ENCODE data around the gene ANGPT4.

ANGPT4 gene

DNA sequence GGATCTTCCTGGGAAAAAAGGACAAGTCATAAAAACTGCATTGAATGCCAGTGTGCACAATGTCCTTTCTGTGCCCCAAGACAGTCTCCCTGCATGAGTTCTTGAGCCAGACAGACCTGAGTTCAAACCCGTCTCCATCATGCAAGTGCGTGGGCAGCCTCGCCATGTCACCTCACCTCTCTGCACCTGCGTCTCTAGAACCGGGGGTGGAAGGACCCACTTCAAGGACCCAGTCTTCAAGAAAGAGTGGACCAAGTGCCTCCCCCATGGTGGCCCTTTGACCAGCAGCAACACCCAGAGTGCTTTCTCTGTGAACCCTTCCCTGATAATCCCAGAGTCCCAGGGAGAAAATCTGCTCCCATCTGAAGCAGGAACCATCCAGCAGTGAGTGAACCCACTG is 23.5 kb upstream of the ANGPT4 start:
- DNase-seq (no peak), ATAC-seq (no peak)

DNA sequence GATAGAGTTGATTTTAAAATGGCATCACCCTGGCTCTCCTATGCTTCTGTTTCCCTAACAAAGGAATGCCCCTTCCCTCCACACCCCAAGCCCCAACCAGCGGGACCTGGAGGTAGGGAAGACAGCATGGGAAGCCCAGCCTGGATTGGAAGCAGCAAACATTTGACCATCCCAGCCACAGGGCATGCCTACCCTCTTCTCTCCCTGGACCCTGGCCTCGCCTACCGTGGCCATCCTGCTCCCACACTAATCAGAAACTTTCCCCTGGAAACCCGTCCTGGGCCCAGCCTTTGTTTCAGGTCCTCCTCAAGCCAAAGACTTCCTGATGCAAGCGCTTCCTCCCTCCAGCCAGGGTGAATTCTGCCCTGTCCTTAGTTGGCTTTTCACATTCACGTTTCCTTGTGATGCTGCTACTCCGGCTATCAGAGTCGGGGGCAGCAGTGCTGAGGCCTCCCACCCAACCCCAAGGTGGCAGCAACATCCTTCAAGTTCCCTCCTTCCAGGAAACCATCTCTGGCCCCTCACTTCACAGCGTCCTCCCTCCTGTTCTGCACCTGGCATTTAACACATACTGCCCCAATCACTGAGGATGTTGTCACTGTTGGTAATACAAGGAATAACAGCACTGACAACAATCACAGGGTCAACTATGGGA is 18.2 kb upstream of the ANGPT4 start:
- no peak for DNase-seq
- no peak for ATAC-seq

DNA sequence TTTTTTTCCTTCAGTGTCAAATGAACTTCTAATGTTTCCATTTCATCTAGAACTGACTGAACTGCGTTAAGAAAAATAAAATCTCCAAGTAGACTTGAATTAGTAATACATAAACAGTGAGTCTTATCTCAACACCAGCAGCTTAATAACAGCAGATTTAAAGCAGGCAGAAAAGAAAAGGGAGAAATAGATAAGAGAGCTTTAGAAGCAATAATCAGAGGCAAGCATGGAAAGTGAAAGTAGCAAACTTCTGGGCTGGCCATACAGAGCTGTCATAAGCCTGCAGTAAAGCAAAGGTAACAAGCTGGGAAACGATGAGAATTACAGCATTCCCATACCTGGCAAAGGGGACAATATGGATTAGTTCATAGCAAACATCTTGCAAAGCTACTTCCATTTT is 16.9 kb upstream of the ANGPT4 start:
- DNase-seq (no peak), ATAC-seq (no peak)

DNA sequence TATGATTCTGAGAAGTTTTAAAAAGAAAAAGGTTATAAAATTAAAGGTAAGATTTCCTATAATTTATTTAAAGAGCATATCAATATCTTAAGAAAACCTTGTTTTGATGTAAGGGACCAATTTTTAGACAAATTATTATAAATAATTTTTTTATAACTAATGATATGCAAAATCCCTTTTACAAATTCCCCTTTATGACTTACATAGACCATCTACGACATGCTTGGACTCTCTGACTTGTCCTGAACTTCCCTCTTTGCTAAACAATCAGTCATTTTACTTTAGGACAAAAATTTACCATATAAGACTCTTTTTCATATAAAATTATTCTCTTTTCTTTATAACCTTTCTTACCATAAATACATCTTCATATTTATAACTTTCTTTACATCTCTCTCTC is 15.3 kb upstream of the ANGPT4 start:
- DNase-seq (no peak), ATAC-seq (no peak)

DNA sequence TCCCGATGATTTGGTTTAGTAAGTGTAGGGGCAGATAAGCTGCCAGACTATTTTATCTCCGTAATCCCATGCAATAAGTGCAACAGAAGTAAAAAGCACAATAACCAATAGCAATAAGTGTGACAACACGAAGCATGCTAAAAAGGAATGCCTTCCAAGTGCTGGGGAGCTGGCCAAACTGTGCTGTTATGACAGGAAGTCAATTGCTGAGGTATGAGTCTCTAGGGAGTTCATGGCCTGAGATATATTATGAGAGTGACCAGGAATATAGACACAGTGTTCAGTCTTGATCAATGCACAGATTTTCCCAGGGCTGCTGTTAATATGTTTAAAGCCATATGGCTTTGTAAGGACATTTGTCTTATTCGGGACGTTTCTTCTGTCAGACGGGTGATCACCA is 10.5 kb upstream of the ANGPT4 start:
- no peak for ATAC-seq

DNA sequence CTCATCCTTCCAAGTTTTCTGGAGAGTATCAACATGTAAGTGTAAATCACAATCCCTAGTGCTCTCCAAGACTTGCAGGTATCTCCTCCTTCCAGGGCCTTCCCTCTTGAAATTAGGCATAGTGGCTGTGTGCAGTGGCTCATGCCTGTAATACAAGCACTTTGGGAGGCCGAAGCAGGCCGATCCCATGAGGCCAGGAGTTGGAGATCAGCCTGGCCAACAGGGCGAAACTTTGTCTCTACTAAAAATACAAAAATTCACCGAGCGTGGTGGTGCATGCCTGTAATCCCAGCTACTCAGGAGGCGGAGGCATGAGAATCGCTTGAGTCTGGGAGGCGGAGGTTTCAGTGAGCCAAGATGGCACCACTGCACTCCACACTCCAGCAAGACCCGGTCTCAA is 9.4 kb upstream of the ANGPT4 start:
- ATAC-seq: no peak
- no peak for DNase-seq

More for the DNA sequence above, 10.5 kb upstream of the ANGPT4 start:
- DNase-seq: no peak

DNA sequence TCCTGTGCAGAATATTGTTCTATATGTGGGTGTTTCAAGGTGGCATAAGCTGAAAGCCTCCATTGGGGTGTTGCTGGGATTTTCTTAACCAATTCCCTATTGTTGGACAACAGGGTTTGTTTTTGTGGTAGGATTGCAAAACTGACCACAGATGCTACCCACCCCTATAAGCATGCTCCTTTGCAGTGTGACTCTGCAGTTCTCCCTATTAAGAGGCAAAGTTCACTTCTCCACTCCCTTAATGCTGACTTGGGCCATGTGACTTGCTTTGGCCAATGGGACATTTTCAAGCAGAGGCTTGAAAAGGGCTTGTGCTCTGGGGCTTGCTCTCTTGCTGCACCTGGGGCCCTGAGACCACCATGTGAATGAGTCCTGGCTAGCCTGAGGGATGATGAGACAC is 8.5 kb upstream of the ANGPT4 start:
- ATAC-seq (no peak), DNase-seq (no peak)

DNA sequence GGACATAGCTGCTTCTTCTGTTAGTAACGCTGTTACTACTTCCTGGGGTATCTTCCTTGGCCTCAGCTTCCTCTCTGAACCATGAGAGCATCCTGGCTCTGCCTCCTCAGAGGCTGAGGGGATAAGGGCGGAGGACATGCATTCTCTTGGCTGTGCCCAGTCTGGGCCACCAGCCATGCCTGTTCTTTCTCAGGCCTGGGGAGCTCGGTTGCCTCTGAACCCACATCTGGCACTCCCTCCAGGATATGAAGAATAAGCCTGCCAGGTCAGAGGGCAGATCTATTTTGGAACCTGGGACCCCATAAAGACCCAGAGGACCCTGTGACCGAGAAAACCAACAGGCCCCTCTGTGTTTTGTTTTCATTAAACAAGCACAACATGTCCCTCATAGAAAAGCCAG is 6.6 kb upstream of the ANGPT4 start:
- ATAC-seq (no peak), DNase-seq (no peak)

DNA sequence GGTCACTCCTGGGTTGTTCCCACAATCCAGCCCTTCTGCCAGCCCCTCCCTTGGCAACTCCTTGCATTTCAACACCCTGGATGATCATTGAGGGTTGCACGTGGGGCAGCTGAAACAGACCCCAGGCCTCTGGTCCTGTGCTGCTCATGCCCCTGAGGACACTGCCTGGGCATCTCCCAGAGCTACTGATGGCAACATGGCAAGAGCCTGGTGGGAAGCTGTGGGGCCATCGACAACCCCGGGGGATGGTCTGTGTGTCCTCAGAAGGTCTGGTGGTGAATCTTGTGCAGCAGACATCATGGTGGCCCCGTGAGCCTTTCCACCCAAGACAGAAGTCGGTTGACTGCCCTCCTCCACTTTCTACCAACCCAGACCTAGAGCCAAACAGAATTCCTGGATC is 4.9 kb upstream of the ANGPT4 start:
- DNase-seq: no peak
- ATAC-seq: no peak

DNA sequence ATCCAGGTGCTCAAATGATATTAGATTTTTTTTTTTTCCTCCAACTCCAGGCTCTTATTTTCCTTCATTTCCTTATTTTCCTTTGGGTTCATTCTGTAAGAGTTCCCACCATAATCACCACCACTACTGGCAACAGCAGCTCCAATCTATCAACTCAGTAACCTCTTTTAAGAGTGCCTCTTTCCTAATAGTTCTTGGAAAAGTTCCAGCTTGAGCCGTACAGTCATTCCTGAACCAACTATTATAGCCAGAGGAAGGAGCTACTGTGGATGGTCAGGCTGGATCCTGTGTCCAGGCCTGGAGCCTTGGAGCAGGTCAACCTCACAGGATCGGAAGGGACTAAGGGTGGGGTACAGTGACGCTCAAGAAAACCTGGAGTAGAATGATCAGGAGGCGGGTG is 4.2 kb upstream of the ANGPT4 start:
- DNase-seq: no peak

DNA sequence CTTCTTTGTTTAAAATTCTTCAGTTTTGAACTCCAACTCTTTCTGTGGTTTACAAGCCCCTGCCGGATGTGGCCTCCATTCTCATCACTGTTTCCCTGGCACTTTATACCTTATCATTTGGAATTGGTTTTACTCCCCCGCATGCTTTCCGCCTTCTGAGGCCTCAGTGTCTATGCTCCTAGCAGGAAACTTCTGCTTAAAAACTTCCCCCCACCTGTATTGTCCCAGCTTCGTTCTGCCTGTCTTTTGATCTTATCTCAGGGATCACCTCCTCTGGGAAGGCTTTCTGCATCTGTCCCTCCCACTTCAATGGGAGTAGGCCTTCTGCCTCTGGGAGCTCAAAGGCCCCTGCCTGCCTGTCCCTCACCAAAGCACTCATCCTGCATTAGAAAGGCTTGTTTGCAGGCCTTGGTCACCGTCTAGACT is 3.4 kb upstream of the ANGPT4 start:
- DNase-seq (no peak), ATAC-seq (no peak)

More for the DNA sequence above, 4.2 kb upstream of the ANGPT4 start:
- no peak for ATAC-seq

DNA sequence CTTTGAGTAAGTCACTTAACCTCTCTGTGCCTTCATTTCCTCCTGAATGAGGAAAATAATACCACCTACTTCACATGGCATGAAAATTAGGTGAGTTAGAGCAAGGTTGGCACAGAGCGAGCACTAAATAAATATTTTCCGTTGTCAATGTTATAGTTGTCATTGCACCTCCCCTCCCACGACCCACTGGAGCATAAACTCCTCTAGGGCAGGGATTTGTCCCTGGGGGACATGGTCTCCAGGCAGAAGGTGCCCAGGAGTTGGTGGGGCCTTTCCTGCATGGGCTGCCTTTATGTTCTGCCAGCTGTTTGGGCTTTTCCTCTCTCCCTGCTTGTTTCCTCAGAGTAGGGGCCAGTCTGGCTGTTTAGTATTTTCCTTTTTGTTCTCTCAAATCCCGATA is 1.3 kb upstream of the ANGPT4 start:
- no peak for ATAC-seq

DNA sequence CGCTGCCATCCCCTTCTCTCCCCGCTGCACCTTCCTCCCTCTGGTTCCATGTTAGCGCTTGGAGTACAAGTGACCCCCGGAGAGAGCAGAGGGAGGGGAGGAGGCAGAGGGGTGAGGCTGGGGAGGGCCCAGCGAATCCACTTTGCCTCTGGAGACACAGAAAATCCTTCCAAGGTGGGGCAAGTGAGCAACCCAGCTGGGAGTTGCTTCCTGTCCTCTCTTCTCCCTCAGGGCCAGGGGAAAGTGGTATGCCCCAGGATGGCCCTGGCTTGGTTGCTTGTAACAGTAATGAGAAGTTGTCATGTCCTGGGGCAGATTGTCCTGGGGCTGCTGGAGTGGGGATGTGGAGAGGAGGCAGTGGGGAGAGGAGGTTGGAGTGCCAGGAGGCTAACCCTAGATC is 691 bp upstream of the ANGPT4 start:
- no peak for ATAC-seq
- no peak for DNase-seq

More for the DNA sequence above, 1.3 kb upstream of the ANGPT4 start:
- DNase-seq: no peak

DNA sequence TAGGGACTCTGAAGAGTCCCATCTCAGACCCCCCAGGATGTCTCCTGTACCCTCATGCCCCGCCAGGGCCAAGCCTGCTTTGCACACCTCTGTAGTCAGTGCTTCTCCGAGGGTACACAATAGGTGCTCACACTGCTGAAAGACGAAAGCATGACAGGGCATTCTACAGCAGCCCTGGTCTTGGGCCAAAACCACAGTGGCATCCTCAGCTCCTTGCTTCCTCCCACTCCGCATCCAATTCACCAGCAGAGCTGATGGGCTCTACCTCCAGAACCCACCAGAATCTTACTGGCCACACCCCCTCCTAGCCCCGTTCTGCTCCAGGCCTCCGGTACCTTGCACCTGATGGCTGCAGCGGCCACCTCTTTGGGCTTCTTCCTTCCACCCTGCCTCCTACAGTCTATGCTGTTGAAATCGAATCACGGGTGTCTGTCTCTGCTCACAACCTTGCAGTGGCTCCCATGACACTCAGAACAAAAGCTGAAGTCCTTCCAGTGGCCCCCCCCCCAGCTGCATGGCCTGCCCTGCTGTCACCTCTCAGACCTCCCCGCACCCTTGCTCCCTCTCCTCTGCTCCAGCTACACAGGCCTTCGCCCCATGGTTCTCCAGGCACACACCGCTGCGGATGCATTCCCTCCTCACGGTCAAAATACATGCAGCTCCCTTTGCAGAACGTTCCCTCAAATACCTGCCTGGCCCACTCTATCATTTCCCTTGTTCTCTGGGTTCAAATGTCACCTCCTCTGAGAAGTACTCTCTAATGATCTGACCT is 1.2 kb downstream of the ANGPT4 start:
- ATAC-seq (no peak), DNase-seq (no peak)

DNA sequence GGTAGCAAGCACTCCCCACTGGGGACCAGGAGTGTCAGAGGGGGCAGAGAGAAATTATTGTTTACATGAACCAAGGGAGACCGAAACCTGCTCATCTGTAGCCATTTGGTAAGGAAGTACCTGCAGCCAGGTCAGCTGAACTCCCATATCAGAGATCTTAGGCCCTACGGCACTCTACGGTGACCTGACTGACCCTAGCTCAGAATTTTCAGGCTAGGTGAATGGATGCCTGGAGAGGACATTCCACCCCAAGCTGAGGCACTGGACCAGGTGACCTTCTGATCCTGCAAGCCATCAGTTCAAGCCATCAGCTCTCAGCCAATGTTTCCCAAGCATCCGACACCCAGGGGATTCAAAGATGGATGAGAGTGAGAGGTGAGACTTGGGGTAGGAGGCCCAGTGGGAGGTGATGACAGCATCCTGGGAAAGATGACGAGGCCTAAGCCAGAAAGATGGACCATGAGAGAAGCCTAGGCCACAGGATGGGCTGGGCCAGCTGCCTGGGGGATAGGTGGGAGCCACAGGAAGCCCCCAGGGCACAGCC is 2.8 kb downstream of the ANGPT4 start:
- DNase-seq: no peak
- no peak for ATAC-seq

DNA sequence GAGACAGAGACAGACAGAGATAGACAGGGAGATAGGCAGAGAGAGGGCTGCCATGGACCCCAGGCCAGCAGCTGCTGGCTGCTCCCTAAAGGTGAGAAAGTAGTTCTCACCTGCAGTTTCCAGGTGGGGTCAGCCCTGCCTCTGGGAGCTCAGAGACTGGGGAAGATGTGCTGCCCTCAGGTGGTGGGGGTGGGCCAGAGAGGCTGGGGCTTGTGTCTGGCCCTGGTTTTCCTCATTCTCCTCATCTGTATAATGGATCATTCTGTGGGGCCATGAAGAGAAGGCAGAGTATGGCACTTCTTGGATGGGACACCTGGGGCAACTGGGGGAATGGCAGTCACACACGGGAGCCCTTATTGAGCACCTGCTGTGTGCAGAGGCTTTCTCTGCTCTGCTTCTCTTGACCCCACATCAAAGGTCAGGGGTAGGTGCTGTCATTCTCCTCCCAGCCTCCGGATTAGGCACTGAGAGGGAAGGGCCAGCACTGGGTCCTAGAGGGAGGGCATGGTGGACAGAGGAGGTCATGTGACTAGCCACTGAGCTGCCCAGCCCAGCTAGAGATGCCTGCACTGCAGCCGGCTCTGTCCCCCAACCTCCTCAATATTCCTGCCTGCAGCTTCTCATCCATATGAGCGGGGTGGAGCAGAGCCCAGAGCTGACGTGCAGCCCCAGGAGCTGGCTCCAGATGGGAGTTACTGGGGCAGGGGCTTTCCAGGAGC is 4.1 kb downstream of the ANGPT4 start:
- ATAC-seq: no peak
- DNase-seq: peak; percentile 6

DNA sequence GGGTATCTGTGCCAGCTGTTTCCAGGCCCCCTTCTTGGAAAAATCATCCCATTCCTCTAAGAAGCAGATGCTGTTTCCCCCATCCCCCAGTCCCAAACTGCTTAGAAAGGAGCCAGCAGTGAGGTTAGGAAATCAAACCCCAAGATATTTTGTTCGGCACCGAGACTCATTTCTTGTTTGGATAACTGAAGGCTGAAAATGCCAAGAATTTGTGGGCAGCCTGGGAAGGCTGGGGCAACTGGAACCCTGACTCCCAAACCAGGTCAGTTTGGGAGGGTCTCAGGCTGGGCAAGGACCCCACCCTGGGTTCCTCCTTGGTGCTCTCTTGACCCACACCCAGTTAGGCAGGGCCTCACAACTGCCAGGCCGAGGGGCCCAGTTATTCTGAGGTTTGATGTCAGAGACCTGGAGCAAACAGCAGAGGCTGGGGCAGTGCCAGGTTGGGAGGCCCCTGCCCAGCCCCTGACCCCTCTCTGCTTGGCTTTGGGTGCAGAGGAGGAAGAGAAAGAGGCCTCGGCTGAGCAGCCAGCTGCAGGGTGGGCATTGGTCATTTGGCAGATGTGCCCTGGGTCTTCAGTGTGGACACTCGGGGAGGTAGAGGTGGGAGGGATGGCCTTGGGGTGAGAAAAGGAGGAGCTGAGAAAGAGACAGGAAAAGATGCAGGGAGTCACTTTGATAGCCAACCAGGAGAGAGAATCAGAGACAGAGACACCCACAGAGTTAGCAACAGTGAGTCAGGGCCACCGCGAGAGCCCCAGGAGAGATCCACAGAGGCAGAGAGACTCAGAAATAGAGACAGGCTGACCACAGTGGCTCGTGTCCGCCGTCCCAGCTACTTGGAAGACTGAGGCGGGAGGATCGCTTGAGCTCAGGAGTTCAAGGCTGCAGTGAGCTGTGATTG is 5.0 kb downstream of the ANGPT4 start:
- ATAC-seq (no peak), DNase-seq (no peak)

DNA sequence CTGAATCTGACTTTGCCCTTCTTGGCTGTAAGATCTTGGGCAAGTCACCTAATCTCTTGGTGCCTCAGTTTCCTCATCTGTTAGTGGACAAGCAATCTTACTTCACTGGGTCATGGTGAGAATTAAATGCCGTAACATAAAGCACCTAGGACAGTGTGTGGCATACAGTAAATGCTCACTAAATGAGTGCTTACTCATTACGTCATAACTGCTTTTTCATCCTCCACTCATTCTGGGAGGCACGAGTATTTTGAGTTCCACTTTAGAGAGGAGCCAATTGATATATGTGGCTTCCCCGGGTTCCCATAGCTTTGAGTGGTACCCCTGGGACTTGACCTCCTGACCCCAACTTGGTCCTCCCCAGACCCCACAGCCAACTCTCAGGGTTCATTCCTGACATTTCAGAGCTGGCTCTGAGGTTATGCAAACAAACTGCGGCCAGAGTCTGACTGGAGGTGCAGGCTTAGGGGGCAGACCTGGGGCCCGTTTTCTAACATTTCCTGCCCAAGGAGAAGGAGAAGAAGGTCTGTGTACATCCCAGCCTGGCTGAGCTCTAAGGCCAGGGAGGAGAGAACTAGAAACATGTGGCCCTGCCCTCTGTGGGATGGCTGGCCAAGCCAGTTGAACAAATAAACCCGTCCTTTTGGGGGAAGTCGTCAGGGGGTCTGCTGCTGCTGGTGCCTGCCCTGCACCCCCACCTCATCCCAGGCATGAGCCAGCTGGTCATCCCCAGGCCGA is 5.8 kb downstream of the ANGPT4 start:
- no peak for DNase-seq
- no peak for ATAC-seq

DNA sequence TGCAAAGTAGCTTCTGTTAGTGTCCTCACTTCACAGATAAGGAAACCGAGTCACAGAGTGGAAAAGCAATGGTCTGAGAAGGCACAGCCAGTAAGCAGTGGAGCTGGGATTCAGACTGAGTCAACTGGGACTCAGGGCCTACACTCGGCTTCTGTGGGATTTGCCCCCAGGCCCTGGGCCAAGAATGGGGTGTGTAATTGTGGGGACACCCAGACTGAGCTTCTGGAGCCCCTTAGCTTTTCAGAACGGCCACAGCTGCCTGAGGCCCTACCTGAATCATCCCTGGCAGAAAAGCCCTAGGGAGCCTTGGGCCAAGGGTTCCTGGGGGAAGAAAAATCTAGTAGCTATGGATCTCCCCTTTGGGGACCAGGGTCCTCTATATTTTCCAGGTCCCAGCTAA is 6.5 kb downstream of the ANGPT4 start:
- DNase-seq: no peak

DNA sequence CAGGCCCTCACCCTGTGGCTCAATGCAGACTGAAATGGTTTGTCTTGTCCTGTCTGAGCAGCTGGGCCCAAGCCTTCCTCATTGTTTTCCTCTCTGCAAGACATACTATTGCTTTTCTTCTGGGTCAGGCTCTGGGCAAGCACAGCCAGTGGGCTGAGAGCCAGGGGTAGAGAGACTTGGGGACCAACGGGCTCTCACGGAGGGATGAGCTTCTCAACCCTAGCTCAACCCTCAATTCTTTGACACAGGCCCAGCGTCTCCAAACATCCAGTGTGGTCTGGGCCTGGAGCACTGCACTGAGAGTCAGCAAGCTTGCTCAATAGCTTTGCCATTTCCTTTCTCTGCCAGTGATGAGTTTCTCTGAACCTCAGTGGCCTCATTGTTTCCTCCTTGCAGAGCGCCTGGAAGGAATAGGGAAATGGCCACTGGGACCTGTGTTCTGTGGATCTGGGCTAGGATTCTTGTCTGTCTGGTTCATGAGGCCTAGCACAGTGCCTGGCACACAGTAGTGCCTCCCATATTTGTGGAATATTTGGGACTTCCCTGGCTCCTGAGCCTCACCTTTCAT is 9.3 kb downstream of the ANGPT4 start:
- DNase-seq: no peak
- ATAC-seq: no peak

More for the DNA sequence above, 6.5 kb downstream of the ANGPT4 start:
- no peak for ATAC-seq

DNA sequence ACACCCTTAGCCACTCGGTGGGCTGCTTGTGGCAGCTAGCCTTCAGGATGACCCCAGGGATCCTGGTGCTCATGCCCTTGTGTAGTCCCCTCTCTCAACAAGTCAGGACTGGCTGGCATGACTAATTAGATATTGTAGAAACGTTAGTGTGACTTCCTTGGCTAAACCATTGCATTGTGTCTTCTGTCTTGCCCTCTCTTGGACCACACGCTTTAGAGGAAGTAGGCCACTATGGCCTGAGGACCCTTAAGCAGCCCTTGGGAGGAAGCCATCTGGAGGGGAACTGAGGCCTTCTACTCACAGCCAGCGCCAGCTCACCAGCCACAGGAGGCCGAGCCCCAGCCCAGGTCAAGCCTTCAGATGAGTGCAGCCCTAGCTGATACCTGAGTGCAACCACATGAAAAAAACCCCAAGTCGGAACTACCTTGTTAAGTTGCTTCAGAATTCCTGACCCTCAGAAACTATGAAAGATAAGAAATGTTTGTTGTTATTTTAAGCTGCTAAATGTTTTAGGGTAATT is 10.1 kb downstream of the ANGPT4 start:
- ATAC-seq: no peak
- no peak for DNase-seq

All from stimulated activated naive CD8-positive, alpha-beta T cell treated with anti-CD3 and anti-CD28 coated beads, Interleukin-15, Interleukin-2, amounts not matched to agents 100 U/mL and 50 U/mL, for 24 hours (primary cell).